Thyroid gland (tissue), 4 donors: ENCODE measurements around the gene FITM1.

Experiments
- CTCF ChIP-seq, 6 experiments: fragments of 200-600 bp in 3 of 6; fragments of 450-650 bp in 3 of 6; sonication (generic) in 3 of 6; IDR thresholded peaks; one replicate each; pipeline ENCODE4 v1.5.1; 2016 to 2019; ENCODE audit warnings: antibody characterized with exemption in 6 of 6, mild to moderate bottlenecking in 2 of 6, inconsistent platforms in 1 of 6, moderate library complexity in 1 of 6
- POLR2A ChIP-seq, 2 donors: fragments of 450-650 bp; IDR thresholded peaks; one replicate each; pipeline ENCODE4 v1.6.1; 2017; ENCODE audit warnings: antibody characterized with exemption in 2 of 2, mild to moderate bottlenecking in 2 of 2, moderate library complexity in 1 of 2

- no peak for TF ChIP-seq CTCF (IDR thresholded peaks at IDR 0.05)
- no peak for TF ChIP-seq POLR2A (IDR thresholded peaks at IDR 0.05)
These were observed 42.4 kb downstream of the FITM1 start for GRCh38 chr14:24172871-24173281.
